Measurements from ENCODE around the gene TXNDC5.

DNA sequence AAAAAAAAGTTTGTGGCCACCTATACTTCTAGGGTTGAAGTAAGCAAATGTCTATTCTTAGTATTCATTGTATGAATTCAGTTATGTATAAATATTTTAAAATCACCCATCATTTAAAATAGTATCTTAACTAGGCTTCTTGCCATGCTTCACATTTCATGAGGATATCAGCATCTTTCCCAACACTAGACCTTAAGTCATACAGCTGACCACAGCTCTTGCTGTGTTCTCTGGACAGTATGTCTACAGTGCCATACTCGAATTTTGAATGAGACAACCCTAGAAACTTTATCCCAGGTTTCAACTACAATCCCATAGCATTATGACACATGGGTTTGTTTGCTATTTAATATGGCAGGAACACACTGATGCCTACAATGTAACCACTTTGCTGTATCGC lies 5.2 kb downstream of the TXNDC5 start:
- no peak for TF ChIP-seq CTCF (IDR thresholded peaks at IDR 0.05)
- TF ChIP-seq POLR2A (IDR thresholded peaks at IDR 0.05): no peak

All from adrenal gland (tissue), 5 donors.